Stimulated activated naive CD4-positive, alpha-beta T cell treated with Interleukin-2 at 50 U/mL for 16 hours (primary cell): ENCODE results near the gene NDUFA3.

Source experiments
- DNase-seq: peaks from one replicate; lab custom pipeline; 2025; lab: John Stamatoyannopoulos, UW

Gene NDUFA3

GRCh38 chr19:54107876-54108490 lies 5.3 kb downstream of the NDUFA3 start:
- no peak for DNase-seq

GRCh38 chr19:54108496-54108895 lies 5.8 kb downstream of the NDUFA3 start:
- DNase-seq: no peak

DNA sequence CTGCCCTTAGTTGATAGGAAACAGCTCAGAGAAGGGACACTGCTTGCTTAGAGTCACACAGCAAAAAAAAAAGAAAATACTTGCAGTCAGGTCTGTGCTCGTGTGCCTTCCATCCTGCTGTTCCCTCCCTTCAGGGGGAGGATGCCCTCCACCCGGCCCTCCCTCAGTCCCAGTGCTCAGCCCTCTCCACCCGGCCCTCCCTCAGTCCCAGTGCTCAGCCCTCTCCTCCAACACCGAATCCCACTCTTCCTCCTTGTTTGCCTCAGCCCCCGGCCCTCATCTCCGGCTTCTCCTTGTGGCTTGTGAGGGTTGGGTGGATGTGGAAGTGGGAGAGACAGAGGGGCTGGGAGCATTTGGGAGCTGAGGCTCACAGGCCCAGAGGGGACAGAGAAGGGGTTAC lies 7.0 kb downstream of the NDUFA3 start:
- DNase-seq: no peak

DNA sequence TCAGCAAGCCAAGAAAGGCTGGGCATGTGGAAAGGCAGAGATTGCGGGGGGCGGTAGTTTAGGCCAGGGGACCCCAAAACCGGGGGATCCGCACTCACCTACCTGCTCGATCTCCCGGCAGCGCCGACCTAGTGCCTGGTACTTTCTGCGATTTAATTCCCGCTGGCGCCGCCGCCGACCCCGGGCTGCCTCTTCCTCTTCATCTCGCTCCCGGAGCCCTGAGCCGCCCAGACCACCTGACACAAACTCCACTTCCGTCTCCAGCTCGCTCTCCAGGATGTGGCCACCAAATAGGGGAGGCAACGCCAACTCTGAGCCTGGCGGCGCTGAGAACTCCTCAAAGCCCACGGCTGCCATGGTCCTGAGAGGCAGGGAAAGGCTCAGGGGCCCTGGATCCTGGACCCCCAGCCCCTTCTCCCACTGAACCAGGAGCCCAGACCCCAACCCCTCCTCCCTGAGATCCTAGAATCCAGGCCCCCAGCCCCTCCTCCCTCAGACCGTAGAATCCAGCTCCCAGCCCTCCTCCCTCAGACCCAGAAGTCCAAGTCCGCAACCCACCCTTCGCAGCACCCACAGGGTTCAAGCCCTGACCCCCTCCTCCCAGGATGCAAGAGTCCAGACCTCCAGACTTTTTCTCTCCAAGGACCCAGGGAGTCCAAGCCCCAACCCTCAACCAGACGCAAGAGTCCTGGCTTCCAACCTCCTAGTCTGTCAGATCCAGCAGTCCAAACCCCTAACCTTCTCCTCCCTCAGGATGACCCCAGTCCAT lies 11.9 kb downstream of the NDUFA3 start:
- peak; percentile 20 for DNase-seq

- DNase-seq: peak; percentile 95
Measured at GRCh38 chr19:54115109-54116063, 12.7 kb downstream of the NDUFA3 start, which contains the start of the genes PRPF31 and TFPT. PRPF31 (plus strand) TSS chr19:54115754; CDS start chr19:54118279, 2,525 bp downstream. TFPT (minus strand) TSS chr19:54115657; CDS start chr19:54115269, 388 bp downstream.

GRCh38 chr19:54121259-54121658 lies 18.6 kb downstream of the NDUFA3 start:
- DNase-seq: no peak

DNA sequence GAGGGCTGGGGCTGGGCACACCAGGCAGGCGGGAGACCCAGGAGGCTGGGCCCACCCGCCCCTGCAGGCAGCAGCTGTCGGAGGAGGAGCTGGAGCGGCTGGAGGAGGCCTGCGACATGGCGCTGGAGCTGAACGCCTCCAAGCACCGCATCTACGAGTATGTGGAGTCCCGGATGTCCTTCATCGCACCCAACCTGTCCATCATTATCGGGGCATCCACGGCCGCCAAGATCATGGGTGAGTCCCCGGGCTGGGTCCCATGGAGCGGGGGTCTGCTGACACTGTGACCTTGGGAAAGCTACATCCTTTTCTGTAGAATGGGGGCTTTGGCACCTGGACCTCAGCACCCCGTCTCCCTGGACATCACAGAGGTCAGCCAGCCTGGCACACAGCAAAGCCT lies 21.0 kb downstream of the NDUFA3 start:
- DNase-seq: no peak

GRCh38 chr19:54124393-54124792 lies 21.7 kb downstream of the NDUFA3 start:
- no peak for DNase-seq

DNA sequence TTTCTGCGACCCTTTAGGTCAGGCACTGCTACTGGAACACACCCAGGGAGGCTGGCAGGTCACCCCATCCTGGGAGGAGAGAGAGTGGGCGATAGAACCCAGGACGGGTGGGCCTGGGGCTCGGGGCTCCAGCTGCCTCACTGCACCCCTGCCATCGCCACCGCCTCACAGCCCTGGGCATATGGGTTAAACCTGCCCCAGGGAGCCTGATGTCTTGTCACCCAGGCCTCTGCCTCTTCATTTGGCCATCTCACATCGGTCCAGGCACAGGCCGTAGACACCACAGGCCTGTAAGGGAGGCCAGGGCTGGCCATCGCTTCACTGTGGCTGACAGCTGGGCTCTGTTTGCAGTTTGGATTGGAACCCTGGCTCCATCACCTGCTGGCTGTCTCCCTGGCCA lies 23.1 kb downstream of the NDUFA3 start:
- DNase-seq: no peak

- DNase-seq: no peak
Measured at GRCh38 chr19:54127688-54128440, 25.2 kb downstream of the NDUFA3 start.

- no peak for DNase-seq
Measured at GRCh38 chr19:54128441-54128725, 25.7 kb downstream of the NDUFA3 start.

DNA sequence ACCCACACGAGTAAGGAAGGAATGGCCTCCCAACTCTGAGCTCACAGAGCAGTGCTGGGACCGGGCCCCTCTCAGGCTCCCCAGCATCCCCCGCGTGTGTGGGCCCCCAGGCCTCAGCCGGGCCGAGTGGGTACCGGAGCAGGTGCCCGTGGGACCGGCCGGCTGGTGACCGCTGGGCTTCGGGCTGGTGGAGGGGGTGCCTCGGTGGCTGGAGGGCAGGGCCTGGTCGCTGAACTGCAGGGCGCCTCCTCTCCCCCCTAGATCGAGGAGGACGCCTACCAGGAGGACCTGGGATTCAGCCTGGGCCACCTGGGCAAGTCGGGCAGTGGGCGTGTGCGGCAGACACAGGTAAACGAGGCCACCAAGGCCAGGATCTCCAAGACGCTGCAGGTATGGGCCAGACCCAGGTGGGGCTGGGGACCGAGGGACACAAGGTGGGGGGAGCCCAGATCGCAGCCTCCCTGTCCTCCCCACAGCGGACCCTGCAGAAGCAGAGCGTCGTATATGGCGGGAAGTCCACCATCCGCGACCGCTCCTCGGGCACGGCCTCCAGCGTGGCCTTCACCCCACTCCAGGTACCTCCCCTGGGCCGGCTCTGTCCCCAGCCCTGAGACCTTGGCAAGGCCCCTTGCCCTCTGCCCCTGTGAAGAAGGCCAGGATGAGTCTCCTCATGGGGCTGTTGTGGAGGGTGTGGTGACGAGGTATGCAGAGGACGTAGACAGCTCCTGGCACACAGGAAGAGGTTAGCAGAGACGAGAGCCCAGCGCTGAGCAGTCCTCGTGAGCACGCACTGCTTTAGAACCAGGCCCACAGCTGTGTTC lies 26.4 kb downstream of the NDUFA3 start:
- no peak for DNase-seq

GRCh38 chr19:54129617-54129996 lies 27.0 kb downstream of the NDUFA3 start:
- no peak for DNase-seq

DNA sequence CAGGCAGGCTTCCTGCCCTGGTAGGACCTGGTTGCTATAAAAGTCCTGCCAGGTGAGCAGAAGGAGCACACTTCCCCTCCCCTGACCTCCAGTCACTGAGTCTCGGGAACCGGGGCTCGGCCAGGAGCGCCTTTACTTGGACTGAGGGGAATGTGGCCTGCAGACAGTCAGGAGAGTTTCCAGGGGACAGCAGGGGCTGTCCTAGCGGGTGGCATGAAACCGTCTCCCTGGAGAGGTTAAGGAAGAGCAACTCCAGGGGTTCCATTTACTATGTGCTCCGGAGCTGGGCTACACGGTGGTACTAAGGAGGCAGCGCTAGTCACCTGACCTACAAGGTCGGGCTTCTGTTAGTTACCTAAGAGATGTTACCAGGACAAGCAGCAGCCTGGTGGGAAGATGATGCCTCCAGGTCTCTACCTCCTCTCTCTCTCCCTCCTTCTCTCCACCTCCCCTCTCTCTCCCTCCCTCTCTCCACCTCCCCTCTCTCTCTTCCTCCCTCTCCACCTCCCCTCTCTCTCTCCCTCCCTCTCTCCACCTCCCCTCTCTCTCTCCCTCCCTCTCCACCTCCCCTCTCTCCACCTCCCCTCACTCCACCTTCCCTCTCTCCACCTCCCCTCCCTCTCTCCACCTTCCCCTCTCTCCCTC lies 30.8 kb downstream of the NDUFA3 start:
- DNase-seq: no peak

- no peak for DNase-seq
Measured at GRCh38 chr19:54133957-54134590, 31.4 kb downstream of the NDUFA3 start.

DNA sequence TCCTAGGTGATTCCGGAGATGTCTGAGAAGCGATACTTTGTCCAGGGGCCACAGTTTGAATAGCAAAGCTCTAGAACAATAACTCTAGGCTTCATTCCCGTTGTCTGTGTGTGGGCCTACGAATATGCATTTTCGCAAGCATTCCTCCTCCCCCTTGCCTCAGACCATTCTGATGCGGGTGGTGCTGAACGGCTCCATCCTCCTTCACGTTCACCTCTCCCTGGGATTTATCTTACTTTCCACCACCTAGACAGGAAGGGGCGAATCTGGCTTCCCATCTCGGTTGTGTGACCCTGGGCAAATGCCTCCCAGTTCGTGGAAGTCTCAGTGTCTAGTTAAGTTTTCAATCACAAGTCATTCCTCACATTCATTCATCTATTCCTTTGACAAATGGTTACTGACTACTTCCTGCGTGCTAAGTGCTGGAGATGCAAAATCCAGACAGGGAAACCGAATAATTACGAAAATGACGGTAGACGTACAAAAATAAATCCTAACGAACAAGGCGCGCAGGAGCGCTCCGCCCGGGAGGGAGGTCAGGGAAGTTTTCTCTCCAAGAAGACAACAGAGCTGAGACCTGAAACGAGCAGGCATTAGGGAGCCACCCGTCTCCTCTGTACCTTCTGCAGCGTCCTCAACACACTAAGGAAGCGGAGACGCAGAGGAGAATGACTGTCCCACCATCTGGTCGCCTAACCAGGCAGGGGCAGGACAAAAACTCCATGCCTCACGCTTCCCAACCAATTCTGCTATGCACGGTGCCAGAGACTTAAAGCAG lies 33.6 kb downstream of the NDUFA3 start:
- no peak for DNase-seq

- DNase-seq: peak; percentile 100
Measured at GRCh38 chr19:54136864-54137698, 34.4 kb downstream of the NDUFA3 start.
